Spleen (tissue), 11 donors: ENCODE measurements around the gene CFAP54. TPM values are rescaled to one million over a fixed set of nuclear protein-coding genes. Genes with fewer than 3 reads are reported as not detected.

Experiments used
- DNase-seq: peaks from one replicate; pipeline ENCODE4 v3.0.0-alpha.2; 2020
- H3K27ac ChIP-seq, 8 donors: fragments of 200-600 bp; sonication (generic) in 7 of 8; 1 replicate in 4 of 8; 2 replicates in 4 of 8; pipeline versions ENCODE4 v1.5.0 to v1.8.0; 2016 to 2021; ENCODE audit warnings: inconsistent platforms in 4 of 8, mild to moderate bottlenecking in 4 of 8, moderate library complexity in 1 of 8
- H3K27me3 ChIP-seq, 7 donors: fragments of 200-600 bp; sonication (generic) in 6 of 7; replicated peaks in 1 of 7; 1 replicate in 4 of 7; 2 replicates in 3 of 7; pipeline versions ENCODE4 v1.5.0 to v1.8.0; 2016 to 2021; ENCODE audit warnings: inconsistent platforms in 3 of 7, mild to moderate bottlenecking in 1 of 7
- H3K36me3 ChIP-seq, 6 donors: fragments of 200-600 bp; sonication (generic) in 5 of 6; 1 replicate in 4 of 6; 2 replicates in 2 of 6; pipeline versions ENCODE4 v1.5.0 to v1.8.0; 2016 to 2021; ENCODE audit warnings: inconsistent platforms in 2 of 6
- H3K4me1 ChIP-seq, 6 donors: fragments of 200-600 bp; sonication (generic) in 5 of 6; 1 replicate in 3 of 6; 2 replicates in 3 of 6; pipeline versions ENCODE4 v1.5.0 to v1.8.0; 2016 to 2021; ENCODE audit warnings: inconsistent platforms in 3 of 6
- H3K4me3 ChIP-seq, 8 donors: fragments of 200-600 bp; sonication (generic) in 7 of 8; 1 replicate in 4 of 8; 2 replicates in 4 of 8; pipeline versions ENCODE4 v1.5.0 to v1.8.0; 2016 to 2021; ENCODE audit warnings: inconsistent platforms in 4 of 8, mild to moderate bottlenecking in 4 of 8, moderate library complexity in 2 of 8
- H3K9me3 ChIP-seq, 8 donors: fragments of 200-600 bp; sonication (generic) in 7 of 8; 1 replicate in 4 of 8; 2 replicates in 4 of 8; pipeline versions ENCODE4 v1.5.0 to v1.8.0; 2016 to 2021; ENCODE audit warnings: inconsistent platforms in 4 of 8
- POLR2A ChIP-seq, 3 donors: fragments of 450-650 bp; IDR thresholded peaks; one replicate each; pipeline ENCODE4 v1.5.1; 2017; ENCODE audit warnings: antibody characterized with exemption in 3 of 3, mild to moderate bottlenecking in 1 of 3
- POLR2AphosphoS5 ChIP-seq, 3 donors: sonication (generic); formaldehyde crosslinking; IDR thresholded peaks; one replicate each; pipeline ENCODE4 v1.5.1; 2017; ENCODE audit warnings: antibody characterized with exemption in 3 of 3
- WGBS, 5 donors: extraction: QIAGEN DNeasy Blood & Tissue Kit in 3 of 5; methylation state at CpG; one replicate each; pipeline versions ENCODE4 v1.1.5 to v1.1.7; 2013 to 2018; 5-methylcytosine and 5-hydroxymethylcytosine counted together
- intact Hi-C: fragments of 100-400 bp; cut with DNase I; formaldehyde crosslinking; loops from one replicate; pipeline ENCODE4 v1.15.0; 2023; ENCODE audit warnings: low total_unique reads
- polyA plus RNA-seq, 3 donors: library from polyadenylated mRNA; stranded (reverse); fragments of 200-250 nt; gene quantifications; one replicate each; pipeline ENCODE4 v1.2.1, GENCODE V29; 2013
- total RNA-seq, 7 donors: library from RNA; depleted of rRNA in 3 of 7; stranded (reverse); fragments of >200 nt in 3 of 7; fragmentation: NEBNext Ultra II Directional in 4 of 7; extraction: Animal tissue kit (Norgen Biotek cat#: 25700) in 4 of 7; gene quantifications; one replicate each; pipeline versions ENCODE4 v1.1.0 to v1.2.1, GENCODE V29; 2016 to 2021
- TF ChIP-seq, protein P1 (sequence below), 11 experiments: fragments of 200-600 bp in 7 of 11; fragments of 450-650 bp in 4 of 11; sonication (generic) in 4 of 11; IDR thresholded peaks in 8 of 11; conservative IDR thresholded peaks in 3 of 11; 1 replicate in 7 of 11; 2 replicates in 4 of 11; pipeline versions ENCODE4 v1.4.0 to v1.8.0; 2016 to 2021; ENCODE audit warnings: antibody characterized with exemption in 11 of 11, inconsistent platforms in 4 of 11, mild to moderate bottlenecking in 1 of 11
- donor health status: healthy with polysubstance abuse.
- donor health status: DM: no; HTN: no; CAD: no; lungs with moderate emphysema.
- donor health status: DM: no; HTN: no; CAD: no.
- donor health status: Bipolar disorder and iron deficiency.
- donor health status: healthy.
- donor health status: DM: no; HTN: no; CAD: no.
- donor health status: DM: yes; HTN: yes; CAD: no.

The CFAP54 gene
- total and polyA plus RNA-seq, 10 donors, result 0.09 to 3.6 (median 2.1) TPM

DNA sequence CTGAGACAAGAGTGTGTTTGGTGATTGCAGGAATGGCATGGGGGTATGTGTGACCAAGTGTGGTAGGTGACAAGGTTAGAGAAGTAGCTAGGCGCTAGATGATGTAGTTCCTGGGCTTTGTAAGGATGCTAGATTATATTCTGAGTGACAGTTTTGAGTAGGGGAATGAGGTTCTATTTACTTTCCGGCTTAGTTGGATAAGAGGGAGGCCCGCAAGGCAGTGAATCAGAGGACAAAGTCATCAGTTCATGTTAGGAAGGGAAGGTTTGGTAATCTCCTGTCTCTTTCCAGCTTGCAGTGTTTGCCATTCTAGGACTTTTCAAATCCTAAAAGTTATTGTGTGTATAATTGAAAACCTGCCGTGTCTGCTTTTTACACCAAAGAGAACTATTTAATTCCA, 45.0 kb downstream of the CFAP54 start:
- no peak for TF ChIP-seq POLR2A (IDR thresholded peaks at IDR 0.05)
- intact Hi-C loops, result no loop called here
- 65 to 96% (median 94%) methylated on average over 4 of the region's 4 CpGs for WGBS, 5 donors

DNA sequence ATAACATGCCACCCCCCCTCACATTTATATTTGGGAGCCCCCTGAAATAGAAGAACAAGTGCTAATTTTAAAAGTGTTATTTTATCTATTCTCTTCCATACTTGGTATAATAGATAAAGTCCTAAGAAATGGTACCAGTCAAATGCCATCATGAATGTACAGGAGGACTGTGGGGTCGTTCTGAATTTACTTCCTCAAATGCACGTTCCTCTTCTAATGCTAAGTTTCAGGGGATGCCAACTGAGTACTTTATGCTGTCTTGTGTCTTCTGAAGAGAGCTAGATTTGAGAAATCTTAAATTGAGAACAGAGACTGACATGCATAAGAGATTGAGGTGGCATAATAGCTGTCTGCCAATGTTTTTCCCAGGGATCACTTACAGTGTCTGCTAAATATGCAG, 59.0 kb downstream of the CFAP54 start:
- intact Hi-C loops, result no loop called here
- Histone ChIP-seq H3K4me1 (peaks cover 0 to 8% (median 0%) of the 10 kb centered on the region in 6 donors), H3K36me3 (no peaks in the 10 kb centered on the region), H3K27ac (no peak overlapping the region), H3K4me3 (no peak overlapping the region), H3K27me3 (no peaks in the 10 kb centered on the region), H3K9me3 (peaks cover 0 to 4% (median 2%) of the 10 kb centered on the region in 8 donors)
- WGBS, 5 donors, result 11 to 32% (median 23%) methylated on average over 2 of the region's 2 CpGs
- TF ChIP-seq, protein P1, sequence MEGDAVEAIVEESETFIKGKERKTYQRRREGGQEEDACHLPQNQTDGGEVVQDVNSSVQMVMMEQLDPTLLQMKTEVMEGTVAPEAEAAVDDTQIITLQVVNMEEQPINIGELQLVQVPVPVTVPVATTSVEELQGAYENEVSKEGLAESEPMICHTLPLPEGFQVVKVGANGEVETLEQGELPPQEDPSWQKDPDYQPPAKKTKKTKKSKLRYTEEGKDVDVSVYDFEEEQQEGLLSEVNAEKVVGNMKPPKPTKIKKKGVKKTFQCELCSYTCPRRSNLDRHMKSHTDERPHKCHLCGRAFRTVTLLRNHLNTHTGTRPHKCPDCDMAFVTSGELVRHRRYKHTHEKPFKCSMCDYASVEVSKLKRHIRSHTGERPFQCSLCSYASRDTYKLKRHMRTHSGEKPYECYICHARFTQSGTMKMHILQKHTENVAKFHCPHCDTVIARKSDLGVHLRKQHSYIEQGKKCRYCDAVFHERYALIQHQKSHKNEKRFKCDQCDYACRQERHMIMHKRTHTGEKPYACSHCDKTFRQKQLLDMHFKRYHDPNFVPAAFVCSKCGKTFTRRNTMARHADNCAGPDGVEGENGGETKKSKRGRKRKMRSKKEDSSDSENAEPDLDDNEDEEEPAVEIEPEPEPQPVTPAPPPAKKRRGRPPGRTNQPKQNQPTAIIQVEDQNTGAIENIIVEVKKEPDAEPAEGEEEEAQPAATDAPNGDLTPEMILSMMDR (IDR thresholded peaks at IDR 0.05 in 8 of 11, conservative IDR thresholded peaks at IDR 0.05 in 3 of 11), result no peak
- TF ChIP-seq POLR2A (IDR thresholded peaks at IDR 0.05), result no peak
- no peak for TF ChIP-seq POLR2AphosphoS5 (IDR thresholded peaks at IDR 0.05)
- no peak for DNase-seq

More for the DNA sequence above, 45.0 kb downstream of the CFAP54 start:
- Histone ChIP-seq H3K9me3 (no peaks in the 10 kb centered on the region), H3K27ac (no peak overlapping the region), H3K4me1 (no peaks in the 10 kb centered on the region), H3K4me3 (no peak overlapping the region), H3K36me3 (no peaks in the 10 kb centered on the region), H3K27me3 (no peaks in the 10 kb centered on the region)
- no peak for DNase-seq

DNA sequence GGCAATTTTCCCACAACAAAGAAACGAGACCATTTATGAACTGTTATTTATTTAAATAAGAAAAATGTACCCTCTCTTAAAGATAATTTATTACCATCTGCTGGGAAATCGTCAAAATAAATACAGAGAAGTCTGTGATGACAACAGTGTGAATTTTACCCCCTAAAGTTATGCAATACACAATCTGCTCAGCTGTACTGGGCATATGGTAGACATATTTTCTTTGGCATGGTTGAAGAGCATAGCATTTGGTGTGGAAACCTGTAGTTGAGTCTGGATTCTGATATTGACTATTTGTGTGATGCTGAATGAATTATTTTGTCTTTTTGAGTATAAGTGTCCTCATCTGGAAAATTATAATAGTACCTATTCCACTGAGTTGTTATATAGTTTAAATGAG, 60.0 kb downstream of the CFAP54 start:
- H3K27ac ChIP-seq, result no peak overlapping the region
- peaks cover 0 to 8% (median 0%) of the 10 kb centered on the region in 6 donors for H3K4me1 ChIP-seq
- no peaks in the 10 kb centered on the region for H3K36me3 ChIP-seq
- H3K9me3 ChIP-seq, result no peaks in the 10 kb centered on the region
- 64 to 78% (median 72%) methylated on average over 2 of the region's 2 CpGs for WGBS, 5 donors
- no peak for DNase-seq
- no peak overlapping the region for H3K4me3 ChIP-seq
- intact Hi-C loops, result no loop called here
- TF ChIP-seq POLR2A (IDR thresholded peaks at IDR 0.05), result no peak
- TF ChIP-seq, protein P1 (IDR thresholded peaks at IDR 0.05 in 8 of 11, conservative IDR thresholded peaks at IDR 0.05 in 3 of 11), result no peak
- no peak for TF ChIP-seq POLR2AphosphoS5 (IDR thresholded peaks at IDR 0.05)
- H3K27me3 ChIP-seq, result no peaks in the 10 kb centered on the region

DNA sequence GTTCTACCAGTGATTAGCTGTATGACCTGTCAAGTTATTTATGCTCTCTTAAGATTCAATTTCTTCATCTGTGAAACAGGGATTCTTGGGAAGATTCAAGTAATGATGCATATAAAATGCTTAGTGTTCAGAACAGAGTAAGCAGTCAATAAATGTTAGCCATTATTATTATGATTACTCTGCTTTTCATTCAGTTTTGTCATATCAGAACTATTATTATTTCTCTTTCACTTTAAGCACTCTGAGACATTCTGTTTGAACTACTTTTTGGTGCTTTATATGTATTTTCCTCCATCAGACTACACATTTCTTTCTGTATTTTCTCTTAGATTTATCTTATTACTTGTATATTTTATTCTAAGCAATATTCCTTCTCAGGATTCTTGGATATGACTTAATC, 81.2 kb downstream of the CFAP54 start:
- Histone ChIP-seq H3K27ac (no peak overlapping the region), H3K27me3 (no peaks in the 10 kb centered on the region), H3K4me1 (no peaks in the 10 kb centered on the region), H3K9me3 (peaks cover 0 to 5% (median 0%) of the 10 kb centered on the region in 8 donors), H3K36me3 (no peaks in the 10 kb centered on the region), H3K4me3 (no peak overlapping the region)
- intact Hi-C loops, result no loop called here
- DNase-seq, result no peak
- no peak for TF ChIP-seq POLR2A (IDR thresholded peaks at IDR 0.05)
- no peak for TF ChIP-seq POLR2AphosphoS5 (IDR thresholded peaks at IDR 0.05)
- TF ChIP-seq, protein P1 (IDR thresholded peaks at IDR 0.05 in 8 of 11, conservative IDR thresholded peaks at IDR 0.05 in 3 of 11), result no peak
